ENCODE measurements around the gene CDH23. TPM values are rescaled to one million over a fixed set of nuclear protein-coding genes. Genes with fewer than 3 reads are reported as not detected.

CDH23 gene
- total RNA-seq, 2 donors from 2014 or later = 1.4 to 1.6 TPM

DNA sequence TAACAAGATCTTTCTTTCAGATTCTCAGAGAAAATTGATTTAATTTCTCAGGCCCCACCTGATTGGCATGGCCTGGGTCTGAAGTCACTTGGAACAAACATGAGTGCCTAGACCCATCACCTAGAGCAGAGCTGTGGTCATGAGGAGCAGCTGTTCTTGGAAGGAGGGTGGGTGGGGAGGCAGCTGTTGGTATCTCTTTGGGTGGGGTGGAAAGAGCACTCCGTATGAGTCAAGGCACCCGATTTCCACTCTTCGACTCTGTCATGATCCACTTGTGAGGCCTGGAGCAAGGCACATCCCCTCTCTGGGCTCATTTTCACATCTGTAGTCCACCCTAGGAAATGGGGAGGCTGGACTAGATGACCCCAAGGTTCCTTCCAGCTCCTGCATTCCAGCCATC is 166.2 kb downstream of the CDH23 start:
- intact Hi-C loops (cut with DNase I) = no loop called here
- H3K36me3 ChIP-seq = no peaks in the 10 kb centered on the region

GRCh38 chr10:71564194-71564820 is 167.6 kb downstream of the CDH23 start:
- intact Hi-C loops (cut with DNase I) = no loop called here

More for the DNA sequence above, 166.2 kb downstream of the CDH23 start:
- no peak for DNase-seq
- no peak overlapping the region for H3K4me3 ChIP-seq
- no peak overlapping the region for H3K27ac ChIP-seq
- no peaks in the 10 kb centered on the region for H3K27me3 ChIP-seq
- H3K9ac ChIP-seq (ENCODE audit: low read depth in 2 of 2, low read length in 2 of 2) = no peak overlapping the region
- H3K4me1 ChIP-seq = no peaks in the 10 kb centered on the region
- TF ChIP-seq, protein P1, sequence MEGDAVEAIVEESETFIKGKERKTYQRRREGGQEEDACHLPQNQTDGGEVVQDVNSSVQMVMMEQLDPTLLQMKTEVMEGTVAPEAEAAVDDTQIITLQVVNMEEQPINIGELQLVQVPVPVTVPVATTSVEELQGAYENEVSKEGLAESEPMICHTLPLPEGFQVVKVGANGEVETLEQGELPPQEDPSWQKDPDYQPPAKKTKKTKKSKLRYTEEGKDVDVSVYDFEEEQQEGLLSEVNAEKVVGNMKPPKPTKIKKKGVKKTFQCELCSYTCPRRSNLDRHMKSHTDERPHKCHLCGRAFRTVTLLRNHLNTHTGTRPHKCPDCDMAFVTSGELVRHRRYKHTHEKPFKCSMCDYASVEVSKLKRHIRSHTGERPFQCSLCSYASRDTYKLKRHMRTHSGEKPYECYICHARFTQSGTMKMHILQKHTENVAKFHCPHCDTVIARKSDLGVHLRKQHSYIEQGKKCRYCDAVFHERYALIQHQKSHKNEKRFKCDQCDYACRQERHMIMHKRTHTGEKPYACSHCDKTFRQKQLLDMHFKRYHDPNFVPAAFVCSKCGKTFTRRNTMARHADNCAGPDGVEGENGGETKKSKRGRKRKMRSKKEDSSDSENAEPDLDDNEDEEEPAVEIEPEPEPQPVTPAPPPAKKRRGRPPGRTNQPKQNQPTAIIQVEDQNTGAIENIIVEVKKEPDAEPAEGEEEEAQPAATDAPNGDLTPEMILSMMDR (IDR thresholded peaks at IDR 0.05) = no peak
- no peaks in the 10 kb centered on the region for H3K9me3 ChIP-seq

GRCh38 chr10:71565284-71566000 is 168.7 kb downstream of the CDH23 start:
- Histone ChIP-seq H3K9me3 (no peaks in the 10 kb centered on the region), H3K36me3 (no peaks in the 10 kb centered on the region), H3K27ac (no peak overlapping the region), H3K4me3 (no peak overlapping the region), H3K27me3 (no peaks in the 10 kb centered on the region), H3K4me1 (no peaks in the 10 kb centered on the region), H3K9ac (ENCODE audit: low read depth in 2 of 2, low read length in 2 of 2) (no peak overlapping the region)
- intact Hi-C loops (cut with DNase I) = no loop called here
- TF ChIP-seq, protein P1 (IDR thresholded peaks at IDR 0.05) = no peak
- DNase-seq = no peak

More at GRCh38 chr10:71564194-71564820, 167.6 kb downstream of the CDH23 start:
- Histone ChIP-seq H3K4me1 (no peaks in the 10 kb centered on the region), H3K9me3 (no peaks in the 10 kb centered on the region), H3K9ac (ENCODE audit: low read depth in 2 of 2, low read length in 2 of 2) (no peak overlapping the region), H3K27me3 (no peaks in the 10 kb centered on the region), H3K4me3 (no peak overlapping the region), H3K36me3 (no peaks in the 10 kb centered on the region), H3K27ac (no peak overlapping the region)
- no peak for DNase-seq
- TF ChIP-seq, protein P1 (IDR thresholded peaks at IDR 0.05) = no peak

GRCh38 chr10:71567006-71567405 is 170.3 kb downstream of the CDH23 start:
- DNase-seq = no peak
- Histone ChIP-seq H3K9ac (ENCODE audit: low read depth in 2 of 2, low read length in 2 of 2) (no peak overlapping the region), H3K27ac (no peak overlapping the region), H3K4me1 (no peaks in the 10 kb centered on the region), H3K9me3 (no peaks in the 10 kb centered on the region), H3K27me3 (no peaks in the 10 kb centered on the region), H3K4me3 (no peak overlapping the region), H3K36me3 (no peaks in the 10 kb centered on the region)
- intact Hi-C loops (cut with DNase I) = no loop called here
- TF ChIP-seq, protein P1 (IDR thresholded peaks at IDR 0.05) = no peak

- intact Hi-C loops (cut with DNase I) = no loop called here
- no peak overlapping the region for H3K9ac ChIP-seq (ENCODE audit: low read depth in 2 of 2, low read length in 2 of 2)
- H3K27me3 ChIP-seq = no peaks in the 10 kb centered on the region
- TF ChIP-seq, protein P1 (IDR thresholded peaks at IDR 0.05) = no peak
- H3K27ac ChIP-seq = no peak overlapping the region
- DNase-seq = no peak
- no peak overlapping the region for H3K4me3 ChIP-seq
- H3K4me1 ChIP-seq = no peaks in the 10 kb centered on the region
- no peaks in the 10 kb centered on the region for H3K36me3 ChIP-seq
- no peaks in the 10 kb centered on the region for H3K9me3 ChIP-seq
These were observed 172.3 kb downstream of the CDH23 start for GRCh38 chr10:71568896-71569492.

Data from colonic mucosa (tissue), 4 donors.